Measurements from ENCODE around the gene STRIP1.
A peak's percentile ranks its signal among the peaks of the same experiment; 100 is the strongest.

Gene STRIP1, protein sequence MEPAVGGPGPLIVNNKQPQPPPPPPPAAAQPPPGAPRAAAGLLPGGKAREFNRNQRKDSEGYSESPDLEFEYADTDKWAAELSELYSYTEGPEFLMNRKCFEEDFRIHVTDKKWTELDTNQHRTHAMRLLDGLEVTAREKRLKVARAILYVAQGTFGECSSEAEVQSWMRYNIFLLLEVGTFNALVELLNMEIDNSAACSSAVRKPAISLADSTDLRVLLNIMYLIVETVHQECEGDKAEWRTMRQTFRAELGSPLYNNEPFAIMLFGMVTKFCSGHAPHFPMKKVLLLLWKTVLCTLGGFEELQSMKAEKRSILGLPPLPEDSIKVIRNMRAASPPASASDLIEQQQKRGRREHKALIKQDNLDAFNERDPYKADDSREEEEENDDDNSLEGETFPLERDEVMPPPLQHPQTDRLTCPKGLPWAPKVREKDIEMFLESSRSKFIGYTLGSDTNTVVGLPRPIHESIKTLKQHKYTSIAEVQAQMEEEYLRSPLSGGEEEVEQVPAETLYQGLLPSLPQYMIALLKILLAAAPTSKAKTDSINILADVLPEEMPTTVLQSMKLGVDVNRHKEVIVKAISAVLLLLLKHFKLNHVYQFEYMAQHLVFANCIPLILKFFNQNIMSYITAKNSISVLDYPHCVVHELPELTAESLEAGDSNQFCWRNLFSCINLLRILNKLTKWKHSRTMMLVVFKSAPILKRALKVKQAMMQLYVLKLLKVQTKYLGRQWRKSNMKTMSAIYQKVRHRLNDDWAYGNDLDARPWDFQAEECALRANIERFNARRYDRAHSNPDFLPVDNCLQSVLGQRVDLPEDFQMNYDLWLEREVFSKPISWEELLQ

DNA sequence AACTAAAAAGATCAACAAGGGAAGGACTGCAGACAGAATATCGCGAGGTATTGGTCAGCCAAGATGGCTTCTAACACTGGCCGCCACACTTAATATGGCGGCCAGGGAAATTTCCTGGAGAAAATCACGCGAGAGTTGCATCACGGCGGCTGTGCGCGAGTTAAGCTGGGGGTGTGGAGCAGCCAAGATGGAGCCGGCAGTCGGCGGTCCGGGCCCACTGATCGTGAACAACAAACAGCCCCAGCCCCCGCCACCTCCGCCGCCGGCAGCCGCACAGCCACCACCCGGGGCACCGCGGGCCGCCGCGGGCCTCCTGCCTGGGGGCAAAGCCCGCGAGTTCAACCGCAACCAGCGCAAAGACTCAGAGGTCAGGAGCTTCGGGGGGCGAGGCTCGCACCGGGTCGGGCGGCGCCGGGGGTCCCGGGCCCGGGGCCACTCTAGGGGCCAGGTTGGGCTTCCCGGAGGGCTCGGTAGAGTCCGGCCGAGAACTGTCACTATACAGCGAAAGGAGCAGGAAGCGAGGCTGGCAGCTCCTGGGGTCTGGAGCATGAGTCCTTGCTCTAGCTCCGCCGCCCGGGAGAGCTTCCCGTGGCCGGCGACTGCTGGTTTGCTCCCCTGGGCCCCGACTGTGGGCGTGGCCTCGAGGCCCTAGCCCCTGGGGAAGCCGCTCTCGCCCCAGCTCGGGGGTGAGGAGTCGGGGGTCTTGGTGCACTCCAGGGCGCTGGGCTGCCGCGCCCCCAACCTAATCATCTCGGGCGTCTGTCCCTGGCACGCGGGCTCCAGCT lies at the start of gene STRIP1:
STRIP1 (plus strand) TSS at position 174 of the 785 bp plus-strand sequence; CDS start at position 188, 14 bp downstream.
- peak; percentile 83 to 89 for DNase-seq (ENCODE audit: low read depth in 2 of 2)

DNA sequence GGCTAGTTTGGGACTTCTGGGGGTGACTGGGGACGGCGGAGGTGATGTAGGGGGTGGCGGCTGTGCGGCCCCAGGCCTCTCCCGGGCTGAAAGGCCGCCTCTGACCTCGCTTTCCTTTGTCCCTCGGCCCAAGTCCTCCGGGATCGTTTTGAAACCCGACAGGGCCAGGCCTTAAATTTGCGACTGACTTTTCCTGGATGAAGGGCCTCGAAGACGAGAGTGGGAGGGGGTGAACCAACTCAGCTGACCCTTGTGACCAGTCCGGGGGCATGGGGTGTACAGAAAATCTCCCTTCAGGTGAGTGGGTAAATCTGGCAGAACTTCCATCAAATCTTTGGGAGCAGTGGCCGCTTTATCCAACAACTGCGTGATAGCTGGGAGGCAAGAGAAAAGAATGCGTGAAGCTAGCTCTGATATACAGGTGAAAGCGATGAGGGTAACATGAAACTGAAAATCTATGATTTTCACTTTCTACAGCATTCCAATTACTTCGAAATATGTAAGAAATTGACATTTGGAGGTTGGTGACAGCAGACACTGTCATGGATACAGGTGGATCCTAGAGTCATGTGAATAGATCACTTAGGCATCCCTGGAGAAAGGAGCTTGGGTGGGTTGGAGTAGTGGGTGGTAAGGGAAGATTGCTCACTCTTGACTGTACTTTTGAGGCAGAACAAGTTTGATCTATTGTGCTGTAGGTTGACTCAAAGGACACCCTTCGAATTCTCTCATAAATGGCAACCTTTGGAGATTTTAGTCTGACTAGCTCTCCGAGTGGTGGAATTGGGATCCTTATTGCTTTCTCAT lies 49.0 kb upstream of the STRIP1 start:
- no peak for DNase-seq (ENCODE audit: low read depth in 2 of 2)

DNA sequence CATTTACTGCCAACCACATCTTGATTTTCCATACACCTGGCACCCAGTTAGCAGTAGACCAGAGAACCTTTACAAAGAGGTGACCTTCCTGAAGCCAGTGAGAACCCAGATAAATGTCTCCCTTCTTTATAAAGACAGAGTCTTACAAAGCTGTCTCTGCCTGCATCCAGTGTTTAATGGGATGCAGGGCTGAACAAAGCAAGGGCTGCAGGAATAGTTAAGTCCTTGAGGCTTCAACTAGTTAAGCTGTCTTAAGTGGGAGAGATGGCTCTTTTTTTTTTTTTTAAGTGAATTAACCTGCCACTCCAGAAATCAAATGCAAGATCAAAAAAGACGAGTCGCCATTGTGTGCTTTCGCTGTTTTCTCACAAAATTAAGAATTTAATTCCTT lies 48.4 kb upstream of the STRIP1 start:
- DNase-seq (ENCODE audit: low read depth in 2 of 2): no peak

DNA sequence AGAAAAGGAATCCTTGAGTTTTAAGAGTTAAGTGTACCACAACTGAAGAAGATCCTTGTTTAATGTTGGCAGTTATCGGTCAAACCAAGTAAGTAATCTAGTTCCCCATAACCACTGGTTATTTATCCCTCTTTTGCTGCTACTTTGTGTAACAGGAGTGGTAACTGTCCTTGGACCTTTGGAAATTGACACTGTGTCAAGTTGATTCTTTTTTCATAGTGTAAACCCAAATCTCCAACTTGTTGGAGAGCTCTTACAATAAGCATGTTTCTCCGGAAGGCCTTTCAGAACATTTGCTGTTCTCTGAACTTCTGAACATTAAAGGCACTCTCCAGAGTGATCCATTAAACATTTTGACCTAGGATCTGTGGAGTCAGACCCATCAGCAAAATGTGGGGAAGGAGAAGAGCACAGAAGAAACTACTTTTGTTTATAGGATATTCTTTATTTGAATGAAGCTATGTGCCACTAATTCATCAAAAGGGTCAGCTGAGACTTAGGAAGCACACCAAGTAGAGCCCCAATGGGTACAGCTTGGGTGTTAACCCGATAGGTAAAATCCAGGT lies 46.0 kb upstream of the STRIP1 start:
- DNase-seq (ENCODE audit: low read depth in 2 of 2): no peak

DNA sequence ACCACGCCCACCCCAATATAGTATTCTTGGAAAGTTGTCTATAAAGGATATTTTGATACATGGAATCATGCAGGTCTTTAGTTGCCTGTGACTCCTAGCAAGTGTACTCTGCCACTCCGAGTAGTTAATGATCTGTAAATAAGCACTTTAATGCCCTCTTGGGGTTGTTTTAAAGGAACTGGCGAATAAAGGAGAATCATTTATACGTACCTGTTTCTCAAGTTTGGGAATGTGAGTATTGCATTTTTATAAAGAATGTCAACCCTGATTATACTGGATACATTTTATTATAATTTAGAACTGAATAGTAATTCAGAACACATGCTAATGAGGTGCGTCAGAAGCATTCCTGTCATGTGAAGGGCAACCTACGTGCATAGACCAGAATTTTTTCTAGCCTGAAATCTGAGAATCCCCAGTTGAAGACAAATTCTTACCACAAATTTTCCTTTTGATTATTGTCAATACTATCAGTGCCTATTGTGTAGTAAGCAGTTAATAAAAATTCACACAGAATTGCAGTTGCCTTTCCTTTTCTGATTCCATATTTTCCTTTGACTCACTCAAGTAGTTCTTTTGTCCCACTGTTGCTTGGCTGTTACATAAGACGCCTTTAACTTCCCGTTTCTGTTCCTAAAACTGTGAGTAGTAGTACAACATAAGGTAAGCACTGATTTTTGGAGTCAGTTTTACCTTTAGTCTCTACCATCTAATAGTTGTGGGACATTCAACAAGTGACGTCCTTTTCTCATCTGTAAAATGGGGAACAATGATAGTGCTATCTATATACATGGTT lies 44.7 kb upstream of the STRIP1 start:
- DNase-seq (ENCODE audit: low read depth in 2 of 2): no peak

DNA sequence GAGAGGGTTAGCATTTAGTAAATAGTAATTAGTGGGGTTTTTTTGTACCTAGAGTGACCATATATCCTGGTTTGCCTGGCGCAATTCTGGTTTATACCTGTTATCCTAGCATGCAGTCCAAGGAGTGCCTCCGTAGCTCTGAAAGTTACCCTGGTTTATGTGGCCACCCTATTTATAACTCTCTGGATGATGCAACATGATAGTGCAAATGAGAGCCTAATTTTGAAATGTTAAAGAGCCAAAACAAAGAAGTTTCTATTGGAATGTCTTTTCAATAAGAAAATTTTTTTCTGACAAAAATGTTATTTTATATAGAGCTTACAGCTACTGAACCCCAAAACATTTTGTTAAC lies 44.1 kb upstream of the STRIP1 start:
- DNase-seq (ENCODE audit: low read depth in 2 of 2): no peak

DNA sequence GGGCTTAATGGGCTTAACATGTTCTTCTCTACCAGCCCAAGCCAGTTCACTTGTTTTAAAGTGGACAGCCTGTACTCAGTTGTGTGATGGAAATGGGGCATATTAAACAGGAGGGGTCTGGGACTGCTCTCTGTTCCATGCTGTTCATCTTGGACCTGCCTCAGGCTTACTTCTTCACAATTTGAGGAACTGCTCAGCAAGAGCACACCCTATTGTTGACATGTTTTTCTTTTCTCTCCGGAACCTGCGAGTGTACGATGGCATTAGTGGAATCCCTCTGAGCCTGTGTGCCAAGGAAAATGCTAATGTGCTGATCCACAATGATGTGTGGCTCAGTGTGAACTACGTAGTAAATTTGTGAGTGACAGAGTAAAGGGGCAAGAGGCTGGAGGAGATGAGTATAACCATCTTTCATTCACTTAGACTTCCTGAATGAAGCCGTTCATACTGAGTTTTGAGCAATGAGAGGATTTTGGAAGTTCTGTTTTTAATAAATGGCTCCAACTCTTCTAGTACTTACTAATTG lies 43.0 kb upstream of the STRIP1 start:
- DNase-seq (ENCODE audit: low read depth in 2 of 2): no peak

DNA sequence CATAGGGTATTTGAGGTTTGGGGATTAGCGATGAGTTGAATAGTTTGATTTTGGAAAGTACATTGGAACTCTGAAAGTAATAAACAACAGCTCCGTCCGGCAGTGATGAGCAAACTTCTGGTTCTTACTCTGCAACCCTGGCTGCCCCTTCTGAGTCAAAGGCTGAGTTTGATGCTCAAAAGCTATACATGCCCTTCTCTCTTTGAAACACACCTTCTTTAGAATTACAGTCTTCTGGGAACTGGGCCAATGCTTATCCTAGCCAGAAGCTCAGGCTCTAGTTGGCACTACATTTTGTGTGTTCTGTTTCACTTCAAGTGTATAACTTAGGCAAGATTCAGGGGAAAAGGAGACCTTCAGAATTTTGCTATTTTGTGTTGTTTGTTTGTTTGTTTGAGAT lies 40.5 kb upstream of the STRIP1 start:
- no peak for DNase-seq (ENCODE audit: low read depth in 2 of 2)

DNA sequence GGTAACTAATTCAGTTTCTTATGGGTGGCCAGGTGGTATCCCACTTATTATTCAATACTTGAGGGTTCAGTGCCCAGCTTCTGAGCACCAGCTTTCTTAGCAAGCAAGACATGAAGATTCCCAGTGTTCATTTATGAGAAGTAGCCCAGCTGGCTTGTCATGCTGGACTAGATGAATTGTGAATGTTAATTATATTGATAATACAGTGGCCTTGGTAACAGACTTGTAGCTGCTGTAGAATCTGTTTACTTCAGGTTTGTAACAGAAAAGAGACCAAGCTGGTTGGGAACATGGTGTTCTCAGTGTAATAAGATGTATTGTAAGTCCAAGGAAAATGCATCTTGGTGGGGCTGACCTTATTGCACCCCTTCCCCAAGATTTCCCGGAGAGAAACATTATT lies 39.8 kb upstream of the STRIP1 start:
- DNase-seq (ENCODE audit: low read depth in 2 of 2): no peak

DNA sequence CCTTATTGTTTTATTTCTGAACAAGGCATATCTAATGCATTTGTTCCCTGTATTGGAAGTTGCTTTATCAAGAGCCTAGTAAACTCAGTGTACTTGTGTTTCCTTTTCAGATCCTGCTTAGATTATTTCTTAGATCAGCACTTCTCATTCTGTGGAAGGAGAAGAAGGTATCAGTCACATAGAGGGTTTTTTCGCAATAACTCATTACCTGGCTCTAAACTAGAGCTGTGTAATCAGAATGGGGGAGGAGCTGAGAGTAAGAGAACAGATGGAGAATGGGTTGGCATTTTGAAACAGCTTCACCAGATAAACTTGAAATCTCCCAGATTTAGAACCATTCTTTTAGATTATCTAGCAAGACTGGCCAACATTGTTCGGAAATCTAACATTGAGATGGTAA lies 38.9 kb upstream of the STRIP1 start:
- DNase-seq (ENCODE audit: low read depth in 2 of 2): no peak

DNA sequence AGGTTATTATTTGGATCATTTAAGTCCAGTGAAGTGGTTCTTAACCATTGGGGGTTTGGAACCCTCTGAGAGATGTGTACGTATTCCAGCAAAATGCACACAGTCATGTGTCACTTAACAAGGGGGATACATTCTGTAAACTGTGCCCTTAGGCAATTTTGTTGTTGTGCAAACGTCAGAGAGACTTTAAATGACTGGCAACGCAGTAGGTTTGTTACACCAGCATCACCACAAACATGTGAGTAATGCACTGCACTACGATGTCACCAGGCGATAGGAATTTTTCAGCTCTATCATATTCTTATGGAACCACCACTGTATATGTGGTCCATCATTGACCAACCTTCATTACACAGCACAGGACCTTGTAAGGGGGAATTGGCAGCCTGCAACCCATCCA lies 37.9 kb upstream of the STRIP1 start:
- no peak for DNase-seq (ENCODE audit: low read depth in 2 of 2)

DNA sequence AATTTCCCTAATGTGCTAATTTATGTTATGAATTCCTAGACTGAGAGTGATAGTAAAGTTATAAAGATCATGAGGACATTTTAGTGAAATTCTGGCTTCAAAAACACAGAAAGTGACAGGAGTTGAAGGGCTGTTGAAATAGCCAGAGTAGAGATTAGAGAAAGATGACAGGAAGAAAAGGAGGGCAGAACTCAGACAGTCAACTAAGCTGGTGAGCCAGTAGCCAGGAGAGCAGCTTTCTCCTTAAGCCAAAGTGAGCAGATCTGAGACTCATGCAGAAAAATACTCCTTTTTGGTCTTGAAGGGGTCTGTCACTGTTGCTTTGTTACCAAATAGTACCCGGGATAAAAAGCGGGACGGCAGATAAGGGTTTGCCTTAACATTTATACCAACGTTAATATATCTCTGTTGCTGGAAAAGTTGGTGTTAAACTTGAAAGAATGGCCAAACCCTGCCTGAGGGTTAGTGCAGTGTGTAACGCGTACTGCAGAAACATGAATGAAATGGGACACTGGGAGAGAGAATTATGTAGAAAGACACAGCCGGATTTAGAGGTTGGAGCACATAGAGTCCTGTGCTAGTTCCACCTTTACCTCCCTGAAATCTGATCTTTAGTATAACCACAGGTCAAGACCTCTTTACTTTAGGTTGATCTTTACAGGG lies 37.1 kb upstream of the STRIP1 start:
- DNase-seq (ENCODE audit: low read depth in 2 of 2): no peak

DNA sequence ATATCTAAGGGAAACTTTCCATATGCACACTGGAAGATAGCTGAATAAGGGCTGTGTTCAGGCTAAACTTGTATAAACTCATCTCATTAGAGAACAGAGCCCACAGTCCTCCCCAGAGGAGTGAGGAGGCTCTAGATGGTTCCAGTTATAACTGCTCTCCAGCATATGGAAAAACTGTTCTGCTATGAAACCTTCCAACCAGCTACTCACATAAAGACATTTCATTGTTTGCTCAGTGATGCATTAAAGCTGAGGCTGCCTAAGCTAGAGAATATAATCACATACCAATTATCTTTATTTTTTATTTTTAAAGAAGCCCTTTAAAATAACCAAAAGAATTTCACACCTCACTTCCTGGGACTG lies 36.6 kb upstream of the STRIP1 start:
- DNase-seq (ENCODE audit: low read depth in 2 of 2): no peak

DNA sequence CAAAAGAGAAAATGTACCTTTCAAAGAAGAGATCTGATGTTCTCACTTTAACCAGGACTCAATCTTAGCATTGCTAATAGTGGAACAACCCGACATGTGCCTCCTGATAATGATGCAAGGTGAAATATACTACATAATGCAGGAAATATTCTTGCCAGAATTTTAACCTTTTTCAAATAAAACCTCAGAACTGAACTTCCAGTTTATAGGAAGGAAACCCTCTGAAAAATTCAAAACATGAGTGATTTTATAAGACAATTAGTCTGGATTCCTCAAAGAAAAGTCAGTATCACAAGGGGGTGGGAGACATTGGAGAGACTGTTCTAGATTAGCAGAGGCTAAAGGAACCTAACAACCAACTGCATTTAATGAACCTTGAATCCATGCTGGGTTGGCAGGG lies 31.7 kb upstream of the STRIP1 start:
- DNase-seq (ENCODE audit: low read depth in 2 of 2): no peak

DNA sequence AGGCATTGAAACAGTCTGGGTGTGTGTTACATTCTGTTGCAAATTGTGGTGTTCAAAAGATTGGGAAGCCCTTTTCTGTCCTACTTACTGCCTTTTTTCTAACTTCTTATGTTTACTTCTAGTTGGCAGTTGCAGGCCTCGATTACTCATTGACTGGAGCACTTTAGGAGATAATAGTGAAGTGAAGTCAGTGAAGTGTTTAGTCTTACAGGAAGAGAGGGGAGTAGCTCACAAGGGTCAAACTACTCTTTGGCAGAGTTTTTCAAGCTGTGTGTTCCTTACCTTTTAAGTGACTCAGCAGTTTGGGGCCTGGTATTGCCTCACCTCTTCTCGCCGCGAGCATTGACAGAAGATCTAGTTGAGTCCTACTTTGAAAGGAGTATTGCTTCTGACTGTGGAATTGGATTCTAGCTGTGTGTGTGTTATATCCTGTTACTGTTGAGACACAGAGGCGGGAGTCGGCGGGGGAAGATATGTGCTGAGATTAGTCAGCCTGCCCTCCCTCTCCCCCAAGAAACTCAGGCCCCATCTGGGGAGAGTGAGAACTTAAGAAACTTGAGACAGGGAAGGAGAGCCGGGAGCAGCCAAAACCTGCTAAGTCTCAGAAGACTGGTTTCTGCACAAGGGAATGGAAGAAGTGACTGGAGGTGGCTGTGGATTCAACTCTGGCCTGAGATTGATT lies 30.5 kb upstream of the STRIP1 start:
- DNase-seq (ENCODE audit: low read depth in 2 of 2): peak; percentile 39 to 40

DNA sequence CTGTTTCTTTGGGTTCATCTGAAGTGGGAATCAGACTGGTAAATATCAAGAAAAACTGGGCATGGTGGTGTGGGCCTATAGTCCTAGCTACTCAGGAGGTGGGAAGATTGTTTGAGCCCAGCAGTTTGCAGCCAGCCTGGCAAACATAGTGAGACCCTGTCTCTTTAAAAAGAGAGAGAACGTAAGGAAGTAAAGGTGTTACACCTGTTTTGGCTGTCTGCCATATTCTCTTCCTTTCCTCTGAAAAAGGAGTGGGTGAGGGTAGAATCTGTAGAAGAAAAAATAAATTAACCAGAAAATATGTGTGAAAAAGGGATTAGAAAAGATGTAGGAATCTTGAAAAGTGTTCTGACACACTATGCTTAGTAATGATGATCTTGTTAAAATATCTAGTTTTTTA lies 29.8 kb upstream of the STRIP1 start:
- no peak for DNase-seq (ENCODE audit: low read depth in 2 of 2)

DNA sequence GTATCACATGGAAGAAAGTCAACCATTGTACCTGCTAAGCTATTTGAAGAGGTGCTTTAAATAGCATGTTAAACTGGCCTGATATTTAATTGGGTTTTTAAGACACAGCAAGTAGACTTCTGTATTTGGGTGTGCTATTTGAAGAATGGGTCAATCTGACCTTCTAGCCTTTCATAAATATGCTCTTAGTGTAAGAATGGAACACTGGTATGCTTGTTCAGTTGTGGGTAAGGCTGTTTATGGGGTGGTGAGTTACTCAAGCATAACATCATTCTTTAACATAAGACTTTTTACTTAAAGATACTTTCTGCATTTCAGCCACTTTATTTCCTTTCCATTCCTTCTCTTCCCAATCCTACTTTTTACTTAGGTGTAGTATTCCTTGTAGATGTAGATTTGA lies 28.5 kb upstream of the STRIP1 start:
- DNase-seq (ENCODE audit: low read depth in 2 of 2): no peak

DNA sequence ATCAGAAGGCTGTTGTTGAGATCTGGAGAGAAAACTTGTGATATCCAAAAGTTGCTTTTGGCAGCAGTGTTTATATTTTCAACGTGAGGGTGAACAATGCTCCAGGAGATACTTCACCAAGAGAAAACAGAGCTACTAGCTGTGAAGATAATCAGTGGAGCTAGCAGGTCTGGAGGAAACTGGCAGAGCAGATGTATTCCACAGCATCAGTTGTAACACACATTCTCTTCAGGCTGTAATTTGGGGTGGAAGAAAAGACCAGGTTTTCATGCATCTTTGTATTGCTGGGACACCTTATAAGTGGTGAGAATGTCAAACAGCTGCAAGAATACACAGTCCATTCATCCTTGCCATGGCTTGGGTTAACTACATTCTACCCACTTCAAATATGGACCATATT lies 27.9 kb upstream of the STRIP1 start:
- DNase-seq (ENCODE audit: low read depth in 2 of 2): no peak
